ENCODE measurements around the gene GLOD4.
"Not testable (repeated sequence)": the region's sequence is repeated elsewhere in the genome, so short reads cannot be mapped to it uniquely, and the experiment has no call there.

The GLOD4 gene

DNA sequence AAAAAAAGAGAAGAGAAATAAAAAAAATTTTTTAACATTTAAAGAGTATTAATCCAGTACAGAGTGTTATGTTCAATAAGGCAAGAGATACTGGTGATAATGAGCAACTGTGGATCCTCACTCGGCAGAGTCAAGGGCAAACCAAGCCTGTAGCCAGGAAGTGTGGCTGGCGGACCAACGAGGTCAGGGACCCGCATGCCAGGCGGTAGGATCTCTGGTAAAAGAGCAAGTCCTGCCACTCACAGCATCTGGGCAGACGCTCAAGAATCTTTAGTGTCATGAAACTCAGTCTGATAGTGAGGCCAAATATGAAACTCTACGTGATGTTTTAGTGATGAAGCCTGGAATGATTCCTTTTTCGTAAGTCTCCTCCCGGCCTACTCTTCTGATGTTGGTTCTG lies 21.7 kb downstream of the GLOD4 start:
- H3K36me3 ChIP-seq (replicated peaks; ENCODE audit: insufficient read depth, low read length), result 0 out of 2 replicates have a peak, but pooled peaks cover 3% of the 10 kb centered on the region
- no peaks in the 10 kb centered on the region; the same call in 1 of the 2 replicates for H3K27me3 ChIP-seq (replicated peaks; ENCODE audit: insufficient read depth, low read length)
- no peaks in the 10 kb centered on the region for H3K79me2 ChIP-seq (ENCODE audit: low read length)
- no peak overlapping the region for H3K27ac ChIP-seq (ENCODE audit: low read length)
- no peaks in the 10 kb centered on the region for H3F3A ChIP-seq (ENCODE audit: insufficient read depth, low read length)
- TF ChIP-seq EZH2phosphoT487 (IDR thresholded peaks at IDR 0.05; ENCODE audit: low read length), result no peak
- TF ChIP-seq, protein P1, sequence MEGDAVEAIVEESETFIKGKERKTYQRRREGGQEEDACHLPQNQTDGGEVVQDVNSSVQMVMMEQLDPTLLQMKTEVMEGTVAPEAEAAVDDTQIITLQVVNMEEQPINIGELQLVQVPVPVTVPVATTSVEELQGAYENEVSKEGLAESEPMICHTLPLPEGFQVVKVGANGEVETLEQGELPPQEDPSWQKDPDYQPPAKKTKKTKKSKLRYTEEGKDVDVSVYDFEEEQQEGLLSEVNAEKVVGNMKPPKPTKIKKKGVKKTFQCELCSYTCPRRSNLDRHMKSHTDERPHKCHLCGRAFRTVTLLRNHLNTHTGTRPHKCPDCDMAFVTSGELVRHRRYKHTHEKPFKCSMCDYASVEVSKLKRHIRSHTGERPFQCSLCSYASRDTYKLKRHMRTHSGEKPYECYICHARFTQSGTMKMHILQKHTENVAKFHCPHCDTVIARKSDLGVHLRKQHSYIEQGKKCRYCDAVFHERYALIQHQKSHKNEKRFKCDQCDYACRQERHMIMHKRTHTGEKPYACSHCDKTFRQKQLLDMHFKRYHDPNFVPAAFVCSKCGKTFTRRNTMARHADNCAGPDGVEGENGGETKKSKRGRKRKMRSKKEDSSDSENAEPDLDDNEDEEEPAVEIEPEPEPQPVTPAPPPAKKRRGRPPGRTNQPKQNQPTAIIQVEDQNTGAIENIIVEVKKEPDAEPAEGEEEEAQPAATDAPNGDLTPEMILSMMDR (IDR thresholded peaks at IDR 0.05; ENCODE audit: low read length), result no peak
- TF ChIP-seq EZH2 (optimal IDR thresholded peaks at IDR 0.05; ENCODE audit: low read depth, low read length), result no peak
- H3K9me2 ChIP-seq (replicated peaks; ENCODE audit: insufficient read depth, low read length), result no peaks in the 10 kb centered on the region
- no peak overlapping the region for H3K4me3 ChIP-seq (ENCODE audit: low read length)
- no peaks in the 10 kb centered on the region for H3K9me3 ChIP-seq (replicated peaks; ENCODE audit: insufficient read depth, low read length)
- no peak overlapping the region for H3K4me2 ChIP-seq (ENCODE audit: low read depth, low read length)
- no peak overlapping the region for H3K9ac ChIP-seq (ENCODE audit: low read length)
- H4K20me1 ChIP-seq (ENCODE audit: insufficient read depth, low read length), result no peaks in the 10 kb centered on the region
- DNase-seq, result no peak
- H3K4me1 ChIP-seq (ENCODE audit: low read length), result no peaks in the 10 kb centered on the region
- no peak overlapping the region for H2AFZ ChIP-seq (ENCODE audit: low read length)

DNA sequence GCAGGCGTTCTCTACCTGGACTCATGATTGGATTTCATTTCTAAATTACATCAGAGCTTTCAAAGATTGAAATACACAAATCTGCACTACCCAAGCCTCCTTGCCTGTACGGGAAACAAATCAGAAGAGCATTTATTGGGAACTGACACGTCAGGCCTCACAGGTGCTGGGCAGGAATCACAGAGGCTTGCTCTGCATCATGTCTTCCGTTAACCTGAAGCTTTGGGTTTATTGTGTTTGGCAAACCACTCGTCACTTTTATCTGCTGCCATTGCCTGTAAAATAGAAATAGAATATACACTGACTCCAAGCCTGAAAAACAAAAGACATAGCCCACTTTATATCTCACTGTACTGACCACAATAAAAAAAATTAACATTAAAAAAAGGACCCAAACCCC lies 22.1 kb downstream of the GLOD4 start:
- Histone ChIP-seq H3K4me3 (ENCODE audit: low read length) (no peak overlapping the region), H3K4me2 (ENCODE audit: low read depth, low read length) (no peak overlapping the region), H3K79me2 (ENCODE audit: low read length) (no peaks in the 10 kb centered on the region), H2AFZ (ENCODE audit: low read length) (no peak overlapping the region), H3F3A (ENCODE audit: insufficient read depth, low read length) (no peaks in the 10 kb centered on the region), H3K27me3 (replicated peaks; ENCODE audit: insufficient read depth, low read length) (no peaks in the 10 kb centered on the region; the same call in 1 of the 2 replicates), H3K27ac (ENCODE audit: low read length) (no peak overlapping the region), H4K20me1 (ENCODE audit: insufficient read depth, low read length) (no peaks in the 10 kb centered on the region), H3K36me3 (replicated peaks; ENCODE audit: insufficient read depth, low read length) (0 out of 2 replicates have a peak, but pooled peaks cover 3% of the 10 kb centered on the region), H3K9me2 (replicated peaks; ENCODE audit: insufficient read depth, low read length) (no peaks in the 10 kb centered on the region), H3K4me1 (ENCODE audit: low read length) (no peaks in the 10 kb centered on the region), H3K9me3 (replicated peaks; ENCODE audit: insufficient read depth, low read length) (no peaks in the 10 kb centered on the region), H3K9ac (ENCODE audit: low read length) (no peak overlapping the region)
- DNase-seq, result no peak
- TF ChIP-seq EZH2phosphoT487 (IDR thresholded peaks at IDR 0.05; ENCODE audit: low read length) (no peak), EZH2 (optimal IDR thresholded peaks at IDR 0.05; ENCODE audit: low read depth, low read length) (no peak)
- TF ChIP-seq, protein P1 (IDR thresholded peaks at IDR 0.05; ENCODE audit: low read length), result no peak

DNA sequence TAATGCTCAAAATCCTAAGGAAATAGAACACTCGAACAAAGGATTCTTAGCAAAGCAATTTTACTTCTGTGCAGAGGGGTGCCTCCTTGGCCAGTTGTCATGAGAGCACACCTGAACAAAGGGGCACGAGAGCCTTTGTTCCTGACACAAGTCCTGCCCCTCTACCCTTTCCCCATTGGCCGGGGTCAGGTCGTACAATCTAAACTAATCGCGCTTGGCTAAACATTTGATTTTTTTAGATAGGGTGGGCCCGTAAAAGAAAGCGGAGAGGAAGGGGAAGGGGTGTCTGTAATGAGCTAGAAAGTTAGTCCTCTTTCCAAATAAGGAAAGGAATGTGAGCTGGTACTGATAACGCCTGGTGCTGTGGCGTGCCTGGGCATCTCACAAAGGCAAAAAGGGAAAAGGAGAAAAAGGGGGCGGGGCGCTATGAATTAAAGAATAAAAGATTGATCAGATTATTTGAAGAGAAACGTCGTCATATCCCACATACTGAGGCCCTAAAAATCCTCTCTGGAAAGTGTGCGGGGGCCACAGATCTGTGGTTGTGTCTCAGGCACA lies 26.0 kb downstream of the GLOD4 start:
- H3K4me2 ChIP-seq (ENCODE audit: low read depth, low read length); H3K36me3 ChIP-seq (replicated peaks; ENCODE audit: insufficient read depth, low read length); H3K9me2 ChIP-seq (replicated peaks; ENCODE audit: insufficient read depth, low read length); H3K9me3 ChIP-seq (replicated peaks; ENCODE audit: insufficient read depth, low read length); H3K27ac ChIP-seq (ENCODE audit: low read length); H3K4me3 ChIP-seq (ENCODE audit: low read length); H3K27me3 ChIP-seq (replicated peaks; ENCODE audit: insufficient read depth, low read length); H3K79me2 ChIP-seq (ENCODE audit: low read length); H3K4me1 ChIP-seq (ENCODE audit: low read length); H3K9ac ChIP-seq (ENCODE audit: low read length); H2AFZ ChIP-seq (ENCODE audit: low read length); DNase-seq; H3F3A ChIP-seq (ENCODE audit: insufficient read depth, low read length); H4K20me1 ChIP-seq (ENCODE audit: insufficient read depth, low read length): not testable (repeated sequence)

DNA sequence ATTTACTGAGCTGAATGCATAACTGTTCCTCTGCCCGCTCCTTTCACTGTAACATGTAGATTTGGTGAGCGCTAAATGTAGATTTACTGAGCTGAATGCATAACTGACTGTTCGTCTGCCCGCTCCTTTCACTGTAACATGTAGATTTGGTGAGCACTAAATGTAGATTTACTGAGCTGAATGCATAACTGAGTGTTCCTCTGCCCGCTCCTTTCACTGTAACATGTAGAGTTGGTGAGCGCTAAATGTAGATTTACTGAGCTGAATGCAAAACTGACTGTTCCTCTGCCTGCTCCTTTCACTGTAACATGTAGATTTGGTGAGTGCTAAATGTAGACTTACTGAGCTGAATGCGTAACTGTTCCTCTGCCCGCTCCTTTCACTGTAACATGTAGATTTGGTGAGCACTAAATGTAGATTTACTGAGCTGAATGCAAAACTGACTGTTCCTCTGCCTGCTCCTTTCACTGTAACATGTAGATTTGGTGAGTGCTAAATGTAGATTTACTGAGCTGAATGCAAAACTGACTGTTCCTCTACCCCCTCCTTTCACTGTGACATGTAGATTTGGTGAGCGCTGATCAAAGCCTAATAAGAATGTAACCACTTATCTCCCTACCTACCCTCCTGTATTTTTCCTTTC lies 26.6 kb downstream of the GLOD4 start:
- peaks cover 16% of the 10 kb centered on the region for H3K79me2 ChIP-seq (ENCODE audit: low read length)
- H3K27me3 ChIP-seq (replicated peaks; ENCODE audit: insufficient read depth, low read length); DNase-seq; H4K20me1 ChIP-seq (ENCODE audit: insufficient read depth, low read length); H3K36me3 ChIP-seq (replicated peaks; ENCODE audit: insufficient read depth, low read length); H3K4me1 ChIP-seq (ENCODE audit: low read length); H3K4me2 ChIP-seq (ENCODE audit: low read depth, low read length); H3K9me3 ChIP-seq (replicated peaks; ENCODE audit: insufficient read depth, low read length); H3K4me3 ChIP-seq (ENCODE audit: low read length); H3K9ac ChIP-seq (ENCODE audit: low read length); H3F3A ChIP-seq (ENCODE audit: insufficient read depth, low read length); H2AFZ ChIP-seq (ENCODE audit: low read length); H3K9me2 ChIP-seq (replicated peaks; ENCODE audit: insufficient read depth, low read length); H3K27ac ChIP-seq (ENCODE audit: low read length): not testable (repeated sequence)
